Measurements from ENCODE around the gene MED1. TPM values are rescaled to one million over a fixed set of nuclear protein-coding genes. Genes with fewer than 3 reads are reported as not detected.

The MED1 gene
- total RNA-seq, 2 experiments from 2014 or later: 24.7 to 28.7 TPM

DNA sequence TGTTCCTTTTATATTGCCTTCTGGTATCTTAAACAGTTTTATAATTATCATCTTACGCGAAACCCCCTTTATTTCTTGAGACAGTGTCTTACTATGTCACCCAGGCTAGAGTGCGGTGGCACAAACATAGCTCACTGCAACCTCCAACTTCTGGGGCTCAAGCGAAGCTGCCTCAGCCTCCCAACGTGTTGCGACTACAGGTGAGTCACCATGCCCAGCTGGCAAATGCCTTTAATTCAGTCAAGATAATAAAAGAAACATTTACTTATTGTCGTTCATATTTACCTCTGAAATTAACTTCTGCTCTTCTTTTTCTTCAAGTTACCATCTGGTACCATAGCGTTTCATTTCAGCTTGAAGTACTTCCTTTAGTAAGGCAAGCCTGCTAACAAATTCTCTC lies 93.6 kb downstream of the MED1 start:
- Mint-ChIP-seq H3K4me1 (ENCODE audit: low read depth) (peaks cover 23% of the 10 kb centered on the region), H3K27me3 (no peaks in the 10 kb centered on the region), H3K27ac (no peak overlapping the region), H3K36me3 (ENCODE audit: low read depth) (peaks cover 9% of the 10 kb centered on the region), H3K9me3 (no peaks in the 10 kb centered on the region), H3K4me3 (no peak overlapping the region)
- H3K27me3 ChIP-seq (ENCODE audit: control insufficient read depth in 1 of 2, insufficient read depth in 2 of 2, low read length in 2 of 2): no peaks in the 10 kb centered on the region
- intact Hi-C loops (cut with DNase I, micrococcal nuclease): no loop called here
- peaks cover 3% of the 10 kb centered on the region for H3K36me3 ChIP-seq (ENCODE audit: insufficient read depth, low read length)
- H3K4me3 ChIP-seq (ENCODE audit: low read length): no peak overlapping the region
- no peak for TF ChIP-seq CTCF (IDR thresholded peaks at IDR 0.05)
- no peaks in the 10 kb centered on the region for H3K9me3 ChIP-seq (ENCODE audit: control insufficient read depth in 1 of 2, insufficient read depth in 1 of 2, low read length in 2 of 2)
- ATAC-seq (ENCODE audit: poor library complexity) (no peak), DNase-seq (no peak)
- H3K27ac ChIP-seq (ENCODE audit: low read depth in 1 of 2, low read length in 2 of 2): no peak overlapping the region
- ChIA-PET CTCF (no interaction called here), POLR2A (no interaction called here)
- peaks cover 4% of the 10 kb centered on the region for H3K4me1 ChIP-seq (ENCODE audit: insufficient read depth, low read length)

Other genes starting within 250 kb of the MED1 start
- not detected for gene STAC2, start 225.3 kb downstream of the MED1 start, total RNA-seq
- 10 to 100 TPM; 16.7 to 17.1 TPM for gene FBXL20, start 49.6 kb downstream of the MED1 start, total RNA-seq
- 100 to 1,000 TPM in 1 of 2 experiments, 10 to 100 TPM in 1; 99.6 to 108 TPM for gene CDK12, start 10.2 kb upstream of the MED1 start, total RNA-seq
- gene NEUROD2, start 156.7 kb upstream of the MED1 start, total RNA-seq: not detected
- under 1 TPM in 1 of 2 experiments, not detected in 1; 0.25 TPM for gene PPP1R1B, start 175.7 kb upstream of the MED1 start, total RNA-seq
- 10 to 100 TPM; 96.5 to 99.9 TPM for gene STARD3, start 185.9 kb upstream of the MED1 start, total RNA-seq
- gene TCAP, start 214.1 kb upstream of the MED1 start, total RNA-seq: 1 to 10 TPM; 6.4 TPM
- under 1 TPM in 1 of 2 experiments, not detected in 1; 0.47 TPM for gene PNMT, start 217.2 kb upstream of the MED1 start, total RNA-seq
- 10 to 100 TPM; 26.1 to 30.7 TPM for gene PGAP3, start 236.8 kb upstream of the MED1 start, total RNA-seq
- 1 to 10 TPM; 2.4 to 4.6 TPM for gene ERBB2, start 248.8 kb upstream of the MED1 start, total RNA-seq